ENCODE measurements around the gene BCAS1. TPM values are rescaled to one million over a fixed set of nuclear protein-coding genes. Genes with fewer than 3 reads are reported as not detected.

The BCAS1 gene
- total RNA-seq, 1 donor from 2014 or later: not detected

- DNase-seq (ENCODE audit: extremely low spot score, unreplicated experiment): no peak
- Mint-ChIP-seq H3K27me3 (ENCODE audit: unreplicated experiment) (no peaks in the 10 kb centered on the region), H3K4me1 (ENCODE audit: unreplicated experiment) (peaks cover 24% of the 10 kb centered on the region), H3K4me3 (ENCODE audit: unreplicated experiment) (no peak overlapping the region), H3K9me3 (ENCODE audit: unreplicated experiment) (no peaks in the 10 kb centered on the region), H3K27ac (ENCODE audit: unreplicated experiment) (peak overlapping the region; percentile 14), H3K36me3 (ENCODE audit: unreplicated experiment) (no peaks in the 10 kb centered on the region)
- no peak for TF ChIP-seq CTCF (IDR thresholded peaks at IDR 0.05)
Observed at GRCh38 chr20:53899351-53900167, 170.8 kb downstream of the BCAS1 start.

GRCh38 chr20:53898556-53898931 is 171.8 kb downstream of the BCAS1 start:
- TF ChIP-seq CTCF (IDR thresholded peaks at IDR 0.05): no peak
- Mint-ChIP-seq H3K9me3 (ENCODE audit: unreplicated experiment) (no peaks in the 10 kb centered on the region), H3K4me3 (ENCODE audit: unreplicated experiment) (no peak overlapping the region), H3K36me3 (ENCODE audit: unreplicated experiment) (no peaks in the 10 kb centered on the region), H3K27ac (ENCODE audit: unreplicated experiment) (no peak overlapping the region), H3K4me1 (ENCODE audit: unreplicated experiment) (peaks cover 25% of the 10 kb centered on the region), H3K27me3 (ENCODE audit: unreplicated experiment) (no peaks in the 10 kb centered on the region)
- DNase-seq (ENCODE audit: extremely low spot score, unreplicated experiment): no peak

GRCh38 chr20:53897884-53898555 is 172.4 kb downstream of the BCAS1 start:
- H3K4me1 Mint-ChIP-seq (ENCODE audit: unreplicated experiment): peaks cover 30% of the 10 kb centered on the region
- H3K36me3 Mint-ChIP-seq (ENCODE audit: unreplicated experiment): no peaks in the 10 kb centered on the region
- H3K27ac Mint-ChIP-seq (ENCODE audit: unreplicated experiment): no peak overlapping the region
- H3K9me3 Mint-ChIP-seq (ENCODE audit: unreplicated experiment): no peaks in the 10 kb centered on the region
- H3K27me3 Mint-ChIP-seq (ENCODE audit: unreplicated experiment): no peaks in the 10 kb centered on the region
- no peak overlapping the region for H3K4me3 Mint-ChIP-seq (ENCODE audit: unreplicated experiment)
- no peak for TF ChIP-seq CTCF (IDR thresholded peaks at IDR 0.05)
- no peak for DNase-seq (ENCODE audit: extremely low spot score, unreplicated experiment)

- Mint-ChIP-seq H3K9me3 (ENCODE audit: unreplicated experiment) (peaks cover under 1% of the 10 kb centered on the region), H3K36me3 (ENCODE audit: unreplicated experiment) (no peaks in the 10 kb centered on the region), H3K4me1 (ENCODE audit: unreplicated experiment) (peaks cover 30% of the 10 kb centered on the region), H3K27me3 (ENCODE audit: unreplicated experiment) (no peaks in the 10 kb centered on the region), H3K27ac (ENCODE audit: unreplicated experiment) (no peak overlapping the region), H3K4me3 (ENCODE audit: unreplicated experiment) (no peak overlapping the region)
- no peak for DNase-seq (ENCODE audit: extremely low spot score, unreplicated experiment)
- no peak for TF ChIP-seq CTCF (IDR thresholded peaks at IDR 0.05)
Observed at GRCh38 chr20:53896647-53897046, 173.7 kb downstream of the BCAS1 start.

- H3K9me3 Mint-ChIP-seq (ENCODE audit: unreplicated experiment): peaks cover 6% of the 10 kb centered on the region
- H3K27ac Mint-ChIP-seq (ENCODE audit: unreplicated experiment): no peak overlapping the region
- DNase-seq (ENCODE audit: extremely low spot score, unreplicated experiment): no peak
- peaks cover 24% of the 10 kb centered on the region for H3K4me1 Mint-ChIP-seq (ENCODE audit: unreplicated experiment)
- H3K27me3 Mint-ChIP-seq (ENCODE audit: unreplicated experiment): no peaks in the 10 kb centered on the region
- no peaks in the 10 kb centered on the region for H3K36me3 Mint-ChIP-seq (ENCODE audit: unreplicated experiment)
- TF ChIP-seq CTCF (IDR thresholded peaks at IDR 0.05): no peak
- no peak overlapping the region for H3K4me3 Mint-ChIP-seq (ENCODE audit: unreplicated experiment)
Observed at GRCh38 chr20:53896041-53896440, 174.4 kb downstream of the BCAS1 start.

Data from osteocyte (in vitro differentiated cells).